ACC112 (cell line): Measurements from ENCODE around the gene PTPRQ.
"Not testable (repeated sequence)": the region's sequence is repeated elsewhere in the genome, so short reads cannot be mapped to it uniquely, and the experiment has no call there.

Experiments used
- H2AFZ ChIP-seq: fragments of 200-600 bp; sonication (generic); one replicate; pipeline ENCODE4 v1.6.0; 2017; ENCODE audit warnings: antibody characterized with exemption, low read length; ENCODE audit not compliant: unreplicated experiment
- H3K27ac ChIP-seq: fragments of 200-600 bp; sonication (generic); 2 replicates; pipeline ENCODE4 v1.5.1; 2014; ENCODE audit warnings: low read depth, mild to moderate bottlenecking, antibody characterized with exemption, low read length, moderate library complexity
- H3K27me3 ChIP-seq: fragments of 200-600 bp; sonication (generic); 2 replicates; pipeline ENCODE4 v1.6.1; 2014; ENCODE audit warnings: mild to moderate bottlenecking, antibody characterized with exemption, low read length, moderate library complexity, mixed read lengths; ENCODE audit not compliant: insufficient read depth
- H3K36me3 ChIP-seq: fragments of 200-600 bp; sonication (generic); 2 replicates; pipeline ENCODE4 v1.6.1; 2016; ENCODE audit warnings: mild to moderate bottlenecking, antibody characterized with exemption, low read length, moderate library complexity, mixed read lengths; ENCODE audit not compliant: insufficient read depth
- H3K4me1 ChIP-seq: fragments of 200-600 bp; sonication (generic); one replicate; pipeline ENCODE4 v1.6.1; 2016; ENCODE audit warnings: low read length, mixed read lengths; ENCODE audit not compliant: insufficient read depth, unreplicated experiment, control insufficient read depth
- H3K4me3 ChIP-seq: fragments of 200-600 bp; sonication (generic); 2 replicates; pipeline ENCODE4 v1.5.1; 2014; ENCODE audit warnings: mild to moderate bottlenecking, low read depth, low read length
- H3K79me2 ChIP-seq: fragments of 200-600 bp; sonication (generic); one replicate; pipeline ENCODE4 v1.6.0; 2016; ENCODE audit warnings: low read length; ENCODE audit not compliant: control insufficient read depth, unreplicated experiment, insufficient read depth

PTPRQ gene

DNA sequence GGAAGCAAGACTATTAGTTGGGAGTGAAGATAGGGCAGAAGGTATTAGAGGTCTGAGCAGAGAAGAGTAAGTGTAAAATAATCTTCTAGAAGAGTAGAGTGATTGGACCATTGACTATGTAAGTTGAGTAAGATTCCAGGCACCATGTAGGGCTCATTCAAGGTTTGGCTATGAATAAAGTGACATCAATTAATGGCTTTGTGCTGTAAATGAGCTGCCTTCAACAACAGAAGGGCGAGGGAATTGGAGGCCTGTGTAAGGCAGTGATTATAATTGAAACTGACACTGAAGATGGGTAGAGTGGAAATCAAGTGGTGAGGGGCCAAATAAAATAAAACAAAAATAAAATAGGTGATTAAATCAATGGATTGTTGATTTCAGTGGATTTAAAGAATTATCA lies 26.4 kb downstream of the PTPRQ start:
- Histone ChIP-seq H3K4me3 (no peak overlapping the region), H3K27me3 (no peaks in the 10 kb centered on the region), H2AFZ (no peak overlapping the region), H3K79me2 (no peaks in the 10 kb centered on the region), H3K36me3 (no peaks in the 10 kb centered on the region), H3K4me1 (peaks cover 14% of the 10 kb centered on the region), H3K27ac (no peak overlapping the region)

- Histone ChIP-seq H3K36me3 (no peaks in the 10 kb centered on the region), H3K4me3 (no peak overlapping the region), H2AFZ (peak overlapping the region; percentile 54), H3K79me2 (no peaks in the 10 kb centered on the region), H3K27me3 (no peaks in the 10 kb centered on the region), H3K27ac (no peak overlapping the region), H3K4me1 (peaks cover 14% of the 10 kb centered on the region)
These were observed 28.2 kb downstream of the PTPRQ start for GRCh38 chr12:80472236-80472635.

DNA sequence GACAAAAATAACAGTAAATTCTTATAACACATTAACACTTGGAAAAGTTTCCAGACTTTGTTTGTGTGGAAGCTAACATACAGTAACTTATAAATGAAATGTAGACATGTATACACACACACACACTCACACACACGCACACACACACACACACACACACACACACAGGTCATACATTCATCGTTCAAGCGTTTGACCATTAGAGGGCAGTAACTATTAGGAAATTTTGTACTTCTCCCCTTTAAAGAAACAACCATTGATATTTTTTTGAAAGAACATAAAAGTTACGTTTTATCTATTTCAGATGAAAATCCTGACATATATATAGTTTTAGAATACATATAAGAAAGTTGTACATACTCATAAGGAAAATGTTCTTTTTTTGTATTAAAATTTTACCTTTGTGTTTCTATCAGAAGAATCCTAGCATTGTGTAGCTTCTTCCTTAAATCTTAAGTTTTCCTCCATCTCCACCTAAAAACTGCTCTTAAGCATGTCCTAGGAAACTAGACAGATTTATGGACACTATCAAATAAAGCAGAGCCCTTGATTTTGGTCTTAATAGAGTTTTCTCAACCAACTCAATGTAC lies 29.0 kb downstream of the PTPRQ start:
- no peaks in the 10 kb centered on the region for H3K27me3 ChIP-seq
- no peaks in the 10 kb centered on the region for H3K79me2 ChIP-seq
- H2AFZ ChIP-seq = peak overlapping the region; percentile 94
- no peak overlapping the region for H3K4me3 ChIP-seq
- no peaks in the 10 kb centered on the region for H3K36me3 ChIP-seq
- H3K4me1 ChIP-seq = peaks cover 14% of the 10 kb centered on the region
- H3K27ac ChIP-seq = peak overlapping the region; percentile 61

DNA sequence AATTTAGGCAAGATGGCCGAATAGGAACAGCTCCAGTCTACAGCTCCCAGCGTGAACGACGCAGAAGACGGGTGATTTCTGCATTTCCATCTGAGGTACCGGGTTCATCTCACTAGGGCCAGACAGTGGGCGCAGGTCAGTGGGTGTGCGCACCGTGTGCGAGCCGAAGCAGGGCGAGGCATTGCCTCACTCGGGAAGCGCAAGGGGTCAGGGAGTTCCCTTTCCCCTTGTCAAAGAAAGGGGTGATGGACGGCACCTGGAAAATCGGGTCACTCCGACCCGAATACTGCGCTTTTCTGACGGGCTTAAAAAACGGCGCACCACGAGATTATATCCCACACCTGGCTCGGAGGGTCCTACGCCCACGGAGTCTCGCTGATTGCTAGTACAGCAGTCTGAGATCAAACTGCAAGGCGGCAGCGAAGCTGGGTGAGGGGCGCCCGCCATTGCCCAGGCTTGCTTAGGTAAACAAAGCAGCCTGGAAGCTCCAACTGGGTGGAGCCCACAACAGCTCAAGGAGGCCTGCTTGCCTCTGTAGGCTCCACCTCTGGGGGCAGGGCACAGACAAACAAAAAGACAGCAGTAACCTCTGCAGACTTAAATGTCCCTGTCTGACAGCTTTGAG lies 33.6 kb downstream of the PTPRQ start:
- H3K27me3 ChIP-seq, H3K4me1 ChIP-seq, H3K27ac ChIP-seq, H2AFZ ChIP-seq, H3K79me2 ChIP-seq, H3K36me3 ChIP-seq, H3K4me3 ChIP-seq: not testable (repeated sequence)

GRCh38 chr12:80484746-80485145 lies 40.7 kb downstream of the PTPRQ start:
- Histone ChIP-seq H3K36me3 (no peaks in the 10 kb centered on the region), H3K27me3 (no peaks in the 10 kb centered on the region), H3K79me2 (no peaks in the 10 kb centered on the region), H3K27ac (no peak overlapping the region), H3K4me1 (no peaks in the 10 kb centered on the region), H3K4me3 (no peak overlapping the region), H2AFZ (no peak overlapping the region)

DNA sequence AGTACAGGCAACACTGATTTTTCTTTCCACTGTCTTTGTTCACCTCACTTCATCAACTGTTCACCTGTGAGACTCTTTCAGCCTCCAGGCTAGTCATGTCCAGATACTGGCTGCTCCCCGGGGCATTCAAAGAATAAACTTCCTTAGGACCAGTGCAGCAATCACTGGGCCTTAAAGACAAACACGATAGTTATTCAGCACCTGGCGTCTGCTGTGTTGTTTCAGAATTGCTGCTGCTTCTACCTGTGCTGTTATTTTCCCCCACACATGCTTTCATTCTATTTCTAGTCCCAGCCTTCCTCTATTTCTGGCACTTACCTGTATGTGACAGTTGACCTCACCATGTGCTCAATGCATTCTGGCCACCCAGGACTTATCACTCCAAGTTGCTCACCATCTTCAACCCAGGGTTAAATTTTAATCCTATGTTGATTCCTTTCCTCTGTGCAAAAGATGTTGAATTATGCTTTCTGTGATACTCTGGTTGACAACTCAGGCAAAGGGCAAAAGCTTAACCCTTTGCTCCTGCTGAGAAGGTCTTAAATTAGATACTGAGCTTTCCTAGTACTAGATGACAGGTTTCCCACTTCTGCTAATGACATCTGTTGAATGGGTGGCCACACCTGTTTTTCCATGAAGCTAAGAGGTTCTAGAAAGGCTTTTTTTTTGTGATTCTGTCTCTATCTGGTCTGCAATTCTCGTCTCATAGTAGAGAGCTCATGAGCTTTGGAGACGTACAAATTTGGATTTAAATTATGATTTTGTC lies 41.4 kb downstream of the PTPRQ start:
- Histone ChIP-seq H3K4me3 (no peak overlapping the region), H3K27me3 (no peaks in the 10 kb centered on the region)

DNA sequence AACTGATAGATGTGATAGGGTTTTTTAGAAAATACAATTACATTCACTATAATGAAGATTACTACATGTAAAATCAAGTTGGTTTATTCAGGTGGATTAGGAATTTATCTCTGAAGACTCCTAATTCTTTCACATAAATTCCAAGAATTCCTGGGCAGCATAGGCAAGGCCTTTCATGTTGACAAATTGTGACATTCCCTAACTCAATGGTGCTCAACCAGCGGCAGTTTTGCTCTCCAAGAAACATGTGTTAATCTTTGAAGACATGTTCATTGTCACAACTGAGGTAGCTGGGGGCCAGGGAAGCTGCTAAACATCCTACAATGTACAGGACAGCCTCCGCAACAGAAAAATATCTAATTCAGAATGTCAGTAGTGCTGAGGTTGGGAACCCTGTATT lies 46.3 kb downstream of the PTPRQ start:
- no peaks in the 10 kb centered on the region for H3K4me1 ChIP-seq
- H3K36me3 ChIP-seq = no peaks in the 10 kb centered on the region
- no peak overlapping the region for H3K27ac ChIP-seq
- no peak overlapping the region for H2AFZ ChIP-seq
- H3K4me3 ChIP-seq = no peak overlapping the region
- no peaks in the 10 kb centered on the region for H3K27me3 ChIP-seq
- H3K79me2 ChIP-seq = no peaks in the 10 kb centered on the region

More for the DNA sequence above, 41.4 kb downstream of the PTPRQ start:
- Histone ChIP-seq H3K27ac (no peak overlapping the region), H2AFZ (no peak overlapping the region), H3K36me3 (no peaks in the 10 kb centered on the region), H3K79me2 (no peaks in the 10 kb centered on the region), H3K4me1 (no peaks in the 10 kb centered on the region)

DNA sequence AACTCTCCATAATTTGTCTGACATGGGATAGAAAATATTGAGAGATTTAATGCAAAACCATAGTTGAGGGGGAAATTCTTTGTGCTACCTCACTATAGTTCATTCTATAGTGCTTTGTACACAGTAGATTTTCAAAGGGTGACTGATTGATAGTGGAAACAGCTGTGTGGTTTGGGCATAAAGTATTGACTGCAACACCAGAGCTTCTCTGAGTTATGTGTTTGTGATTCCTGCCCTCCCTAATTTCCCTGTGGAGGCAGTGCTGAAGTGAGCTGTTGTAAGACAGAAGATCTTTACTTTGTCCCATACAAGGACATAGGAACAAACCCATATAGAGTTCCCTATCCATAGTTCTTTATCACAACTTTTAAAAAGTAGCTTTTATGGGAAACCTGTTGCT lies 47.1 kb downstream of the PTPRQ start:
- Histone ChIP-seq H2AFZ (no peak overlapping the region), H3K27me3 (no peaks in the 10 kb centered on the region), H3K79me2 (no peaks in the 10 kb centered on the region), H3K4me3 (no peak overlapping the region), H3K4me1 (no peaks in the 10 kb centered on the region), H3K36me3 (no peaks in the 10 kb centered on the region), H3K27ac (no peak overlapping the region)

DNA sequence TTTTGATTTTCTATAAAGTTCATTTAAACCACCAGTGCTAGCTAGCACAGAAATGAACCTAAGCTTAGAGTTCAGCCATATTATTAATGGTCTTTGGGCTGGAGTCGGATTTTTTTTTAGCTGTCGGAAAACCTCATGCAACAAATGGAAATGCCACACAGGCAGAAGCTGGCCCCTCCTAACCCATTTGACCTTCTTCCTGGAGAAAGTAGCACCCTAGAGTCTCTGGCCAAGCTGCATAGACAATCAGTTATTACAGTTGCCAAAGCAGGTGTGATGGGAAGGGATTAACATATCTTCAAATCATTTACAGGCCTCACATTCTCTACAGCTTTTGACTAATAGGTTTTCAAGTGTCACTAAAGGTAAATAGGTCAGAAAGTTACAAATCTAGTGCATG lies 49.4 kb downstream of the PTPRQ start:
- H3K27ac ChIP-seq = no peak overlapping the region
- H3K27me3 ChIP-seq = no peaks in the 10 kb centered on the region
- H2AFZ ChIP-seq = no peak overlapping the region
- H3K36me3 ChIP-seq = no peaks in the 10 kb centered on the region
- H3K79me2 ChIP-seq = no peaks in the 10 kb centered on the region
- no peak overlapping the region for H3K4me3 ChIP-seq
- H3K4me1 ChIP-seq = no peaks in the 10 kb centered on the region

DNA sequence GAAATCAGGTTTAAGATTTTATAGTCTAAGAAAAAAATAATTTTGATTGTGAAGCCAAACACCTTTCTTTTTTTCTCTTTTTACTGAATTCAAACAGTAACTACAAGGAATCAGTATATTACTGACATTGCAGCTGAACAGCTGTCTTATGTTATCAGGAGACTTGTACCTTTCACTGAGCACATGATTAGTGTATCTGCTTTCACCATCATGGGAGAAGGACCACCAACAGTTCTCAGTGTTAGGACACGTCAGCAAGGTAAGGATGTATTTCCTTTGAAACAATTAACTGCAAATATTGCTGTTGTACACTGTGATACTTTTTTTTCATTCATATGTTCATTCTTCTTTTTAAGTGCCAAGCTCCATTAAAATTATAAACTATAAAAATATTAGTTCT lies 50.8 kb downstream of the PTPRQ start:
- no peaks in the 10 kb centered on the region for H3K4me1 ChIP-seq
- no peak overlapping the region for H2AFZ ChIP-seq
- no peak overlapping the region for H3K4me3 ChIP-seq
- H3K36me3 ChIP-seq = no peaks in the 10 kb centered on the region
- H3K27me3 ChIP-seq = no peaks in the 10 kb centered on the region
- no peak overlapping the region for H3K27ac ChIP-seq
- no peaks in the 10 kb centered on the region for H3K79me2 ChIP-seq
